CD4-positive, alpha-beta T cell treated with Interleukin-6 for 4 hours (primary cell): ENCODE data around the gene ARHGDIB.

Experiments used
- DNase-seq: peaks from one replicate; pipeline ENCODE4 v3.0.0-alpha.2; 2020; ENCODE audit warnings: mixed read lengths

ARHGDIB gene

DNA sequence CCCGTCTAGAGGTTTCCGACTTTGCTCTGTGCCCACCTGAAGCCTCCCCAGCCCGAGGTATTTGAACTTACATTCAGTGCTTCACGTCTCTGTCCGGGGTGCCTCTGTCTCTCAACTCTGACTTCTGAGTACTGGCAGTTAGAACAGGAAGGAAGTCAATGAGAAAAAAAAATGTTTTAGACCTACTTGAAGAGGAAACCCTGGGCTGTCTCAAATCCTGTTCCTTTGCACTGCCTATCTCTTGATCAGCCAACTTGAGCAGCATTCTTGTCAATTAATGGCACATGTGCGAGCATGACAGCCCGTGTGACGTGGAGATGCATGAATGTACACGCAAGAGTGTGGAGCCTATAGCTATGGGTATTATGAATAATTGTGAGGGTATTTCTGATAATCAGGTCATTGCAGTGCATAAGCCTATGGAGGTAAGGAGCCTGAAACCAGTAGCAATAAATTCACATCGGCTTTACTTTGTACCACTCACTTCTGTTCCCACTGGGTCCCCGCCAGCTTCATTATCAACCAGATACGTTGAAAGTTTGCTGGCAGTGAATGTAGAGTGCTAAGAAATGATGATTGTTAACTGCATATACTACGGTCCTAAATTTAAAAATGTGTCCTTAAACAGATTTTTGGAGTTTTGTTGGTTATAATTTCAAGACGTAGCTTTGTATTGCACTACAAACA, at the start of gene ARHGDIB:
Gene ARHGDIB (minus strand): TSS at position 136 of the 687 bp plus-strand sequence. CDS start 10,889 bp downstream, outside the sequence.
- DNase-seq, result peak; percentile 83

DNA sequence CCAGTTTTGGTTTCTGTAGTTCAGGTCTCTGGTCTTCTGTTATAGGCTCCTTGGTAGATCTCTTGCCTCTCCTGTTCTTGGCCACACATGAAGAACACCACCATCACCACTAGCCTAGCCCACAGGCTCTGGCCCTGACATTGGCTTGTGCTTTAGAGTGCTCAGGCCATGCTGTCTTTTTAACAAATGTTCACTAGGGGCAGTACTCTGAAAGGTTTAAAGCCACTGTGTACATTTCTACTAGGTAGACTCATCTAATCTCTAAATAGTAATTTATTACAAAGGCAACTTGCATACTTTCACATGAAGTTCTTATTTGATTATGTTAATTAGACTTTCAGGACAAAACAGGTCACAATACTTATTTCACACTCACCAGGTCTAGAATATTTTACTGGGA, 49.8 kb upstream of the ARHGDIB start:
- no peak for DNase-seq

DNA sequence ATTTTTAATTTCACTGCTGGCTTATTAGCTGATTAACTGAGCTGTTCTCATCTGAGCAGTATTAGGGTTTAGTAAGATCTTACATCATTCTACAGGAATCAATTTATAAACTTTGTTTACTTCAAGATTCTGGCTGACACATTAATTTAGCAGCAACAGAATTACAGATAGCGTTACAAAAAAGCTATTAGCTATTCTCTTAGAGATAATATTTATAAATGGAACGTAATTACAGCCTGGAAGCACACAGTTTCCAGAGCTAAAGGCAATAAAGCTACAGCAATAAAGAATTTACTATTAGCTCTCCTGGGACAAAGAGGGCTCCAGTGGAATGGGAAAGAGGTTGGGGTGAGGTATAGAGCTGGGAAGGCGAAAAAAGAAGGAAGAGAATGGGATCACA, 46.1 kb upstream of the ARHGDIB start:
- no peak for DNase-seq

DNA sequence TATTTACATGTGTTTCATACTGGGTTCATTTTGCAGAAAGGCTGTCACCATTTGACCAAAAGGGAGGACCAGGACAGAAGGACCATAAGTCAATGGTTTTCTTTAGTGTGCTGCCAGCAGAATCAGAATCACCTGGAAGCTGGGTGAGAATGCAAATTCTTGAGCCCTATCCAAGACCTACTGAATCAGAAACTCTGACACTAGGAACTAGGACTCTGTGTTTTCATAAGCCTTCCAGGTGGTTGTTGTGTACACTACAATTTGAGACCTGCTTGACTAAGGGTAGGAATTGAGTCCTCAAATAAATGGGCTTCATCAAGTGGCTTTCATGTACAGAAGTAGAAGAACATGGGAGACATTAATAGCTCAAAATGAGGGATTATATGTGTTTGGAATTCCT, 43.7 kb upstream of the ARHGDIB start:
- DNase-seq, result no peak

DNA sequence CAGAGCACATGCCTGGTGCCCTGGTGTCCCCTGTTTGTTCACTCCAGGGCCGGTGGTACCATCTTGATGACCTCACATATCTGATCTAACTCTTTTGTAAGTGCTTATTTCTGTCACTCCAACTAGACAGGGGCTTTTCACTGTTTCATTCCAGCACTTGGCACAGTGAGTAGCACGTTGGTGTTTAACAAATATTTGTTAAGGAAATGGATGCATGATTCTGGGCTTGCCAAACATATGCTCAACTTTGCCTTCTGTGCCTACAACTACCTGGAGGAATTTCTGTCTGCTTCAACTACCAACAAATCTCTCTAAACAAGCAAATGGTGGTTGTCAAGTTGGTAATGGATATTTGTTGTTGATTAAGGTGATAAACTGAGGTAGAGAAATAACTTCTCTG, 43.0 kb upstream of the ARHGDIB start:
- DNase-seq, result no peak

DNA sequence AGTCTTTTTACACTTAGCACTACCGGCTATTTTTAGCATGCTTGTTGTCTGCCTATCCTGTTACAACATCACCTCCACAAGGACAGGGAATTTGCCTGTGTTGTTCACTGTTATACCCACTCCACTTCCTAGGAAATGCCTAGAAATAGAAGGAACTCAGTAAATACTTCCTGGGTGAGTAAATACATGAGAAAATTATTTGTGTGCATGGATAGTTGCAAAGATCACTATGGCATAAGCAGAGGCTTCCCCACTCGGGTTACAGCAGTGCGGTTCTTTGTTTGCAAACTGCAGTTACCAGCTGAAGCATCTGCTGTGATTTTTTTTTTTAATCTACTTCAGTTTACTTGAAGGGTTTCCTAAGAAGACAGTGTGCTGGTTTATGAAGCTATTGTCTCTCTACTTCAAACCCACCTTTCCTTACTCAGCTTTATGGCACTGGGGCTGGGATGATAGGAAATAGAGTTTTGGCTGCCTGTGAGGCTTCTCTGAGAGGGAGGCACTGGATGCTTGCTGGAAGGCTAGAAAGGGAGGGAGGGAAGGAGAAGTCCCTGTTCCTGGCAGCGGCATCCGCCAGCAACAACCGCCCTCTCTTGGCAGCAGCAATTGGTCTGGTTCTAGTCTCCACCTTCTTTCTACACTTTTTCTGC, 40.5 kb upstream of the ARHGDIB start:
- DNase-seq, result no peak

DNA sequence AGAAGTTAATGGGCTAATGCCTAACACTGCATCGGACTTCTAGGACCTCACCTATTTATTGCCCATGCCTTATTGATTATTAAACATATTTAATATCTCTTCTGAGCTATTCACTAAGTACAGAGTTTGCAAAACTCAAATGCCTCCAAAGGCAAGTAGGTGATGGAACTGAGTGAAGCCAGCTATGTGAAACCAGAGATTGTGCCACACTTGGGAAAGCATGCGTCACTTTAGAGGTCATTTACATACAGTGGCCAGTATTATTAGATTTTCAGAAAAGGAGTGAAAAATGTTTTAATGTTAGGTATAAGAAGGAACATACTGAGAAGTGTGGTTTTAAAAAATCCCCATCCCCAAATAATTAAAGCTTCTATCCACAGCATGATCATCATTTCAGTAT, 39.2 kb upstream of the ARHGDIB start:
- DNase-seq, result no peak

DNA sequence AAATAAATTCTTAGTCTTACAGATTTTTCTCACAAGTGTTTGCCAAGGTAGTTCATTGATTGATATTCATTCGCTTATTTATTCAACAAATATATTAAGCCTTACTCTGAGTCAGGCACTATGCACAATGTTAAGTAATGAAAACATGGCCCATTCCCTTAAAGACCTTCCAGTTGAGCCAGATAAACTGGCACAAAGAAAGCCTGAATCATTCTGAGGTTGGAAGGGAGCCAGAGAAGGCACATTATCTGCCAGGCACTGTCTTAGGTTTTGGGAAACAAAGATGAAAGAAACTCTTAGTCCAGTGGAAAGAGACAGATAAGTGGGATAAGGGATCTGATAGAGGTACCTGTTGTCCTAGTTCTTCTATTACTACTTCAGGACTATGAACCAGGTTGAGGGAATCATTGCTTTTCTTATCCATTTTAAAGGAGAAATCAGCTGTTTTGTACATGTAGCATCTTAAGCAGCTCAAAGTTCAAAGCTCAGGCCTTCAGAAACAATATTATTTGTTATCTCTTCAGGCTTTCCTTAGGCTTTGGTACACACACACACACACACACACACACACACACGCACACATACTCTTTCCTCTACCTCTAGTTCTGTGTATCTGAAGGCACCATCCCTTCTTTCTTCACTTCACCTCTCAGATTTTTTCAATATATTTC, 38.4 kb upstream of the ARHGDIB start:
- DNase-seq, result no peak

DNA sequence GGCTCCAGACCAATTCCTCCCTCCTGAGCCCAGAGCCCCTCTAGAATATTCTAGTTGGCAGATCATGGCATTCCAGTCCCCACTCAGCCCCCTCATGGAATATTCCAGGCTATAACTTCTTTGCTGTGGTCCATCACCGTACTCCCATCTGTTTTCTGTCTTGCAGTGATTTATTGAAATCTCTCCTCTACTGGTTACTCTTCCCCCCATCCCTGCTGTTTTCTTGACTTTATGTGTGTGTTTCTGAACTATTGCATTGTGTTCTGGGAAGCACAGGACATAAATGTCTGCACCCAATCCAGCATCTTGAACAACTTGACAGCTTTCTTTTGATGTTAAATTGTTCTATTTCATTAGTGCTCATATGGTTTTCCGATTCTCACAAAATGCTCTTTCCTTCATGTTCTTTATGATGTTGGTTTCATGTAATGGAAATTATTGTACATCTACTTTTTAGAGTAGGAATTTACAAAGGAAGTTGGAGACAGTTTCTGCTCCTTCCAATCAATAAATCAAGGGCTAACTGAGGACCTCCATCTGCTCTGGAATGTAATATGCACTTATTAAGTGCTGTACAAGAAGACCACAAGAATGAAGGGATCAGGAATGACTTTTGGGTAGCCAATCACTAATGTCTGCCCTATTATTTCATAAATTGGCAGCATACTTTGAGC, 37.8 kb upstream of the ARHGDIB start:
- no peak for DNase-seq

DNA sequence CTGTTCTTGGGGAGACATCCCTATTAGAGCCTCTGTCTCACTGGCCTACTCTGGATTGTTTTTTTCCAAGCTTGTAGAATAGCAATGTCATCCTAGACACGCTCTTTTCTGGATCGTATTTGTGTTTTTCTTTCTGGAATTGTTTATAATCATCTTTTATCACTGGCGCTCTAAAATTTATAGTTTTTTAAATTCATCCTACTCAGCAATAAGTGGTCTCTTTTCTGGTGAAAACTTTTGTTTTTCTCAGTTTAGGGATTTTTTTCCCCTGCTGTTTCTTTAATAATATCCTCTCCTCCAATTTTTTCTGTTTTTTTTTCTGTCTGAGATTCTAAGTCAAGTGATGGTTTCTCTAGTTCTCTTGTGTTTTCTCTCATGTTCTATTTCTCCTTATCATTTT, 36.6 kb upstream of the ARHGDIB start:
- DNase-seq, result no peak

DNA sequence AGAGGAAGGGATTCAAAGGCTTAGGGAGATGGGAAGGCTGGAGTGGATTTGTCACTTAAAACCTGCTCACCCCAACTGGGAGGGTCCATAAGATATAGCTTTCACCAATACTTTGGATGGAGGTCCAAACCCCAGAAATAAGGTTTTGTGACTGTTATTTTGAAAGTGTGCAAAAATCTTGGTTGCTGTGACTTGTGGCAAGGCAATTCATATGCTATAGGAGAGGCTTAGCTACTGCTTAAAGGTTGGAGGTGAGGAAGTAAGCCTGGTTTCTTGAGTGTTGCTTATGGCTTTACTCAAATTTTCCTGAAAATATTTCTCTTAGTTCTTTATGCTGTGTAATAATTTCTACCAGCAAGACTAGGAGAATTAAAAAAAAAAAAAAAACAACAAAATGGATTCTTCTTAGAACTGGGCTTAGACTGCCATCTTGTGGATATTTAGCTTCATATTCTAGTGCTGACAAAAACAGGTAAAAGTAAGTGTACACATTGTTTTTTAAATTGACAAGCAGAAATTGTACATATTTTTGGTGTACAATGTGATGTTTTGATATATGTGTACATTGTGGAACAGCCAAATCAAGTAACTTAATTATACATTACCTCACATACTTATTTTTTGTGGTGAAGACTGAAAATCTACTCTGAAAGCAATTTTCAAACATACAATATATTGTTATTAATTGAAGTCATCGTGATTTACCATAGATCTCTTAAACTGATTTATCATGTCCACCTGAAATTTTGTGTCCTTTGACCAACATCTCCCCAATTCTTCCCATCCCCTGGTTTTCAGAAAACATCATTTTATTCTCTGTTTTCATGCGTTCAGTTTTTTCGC, 34.4 kb upstream of the ARHGDIB start:
- DNase-seq, result no peak

DNA sequence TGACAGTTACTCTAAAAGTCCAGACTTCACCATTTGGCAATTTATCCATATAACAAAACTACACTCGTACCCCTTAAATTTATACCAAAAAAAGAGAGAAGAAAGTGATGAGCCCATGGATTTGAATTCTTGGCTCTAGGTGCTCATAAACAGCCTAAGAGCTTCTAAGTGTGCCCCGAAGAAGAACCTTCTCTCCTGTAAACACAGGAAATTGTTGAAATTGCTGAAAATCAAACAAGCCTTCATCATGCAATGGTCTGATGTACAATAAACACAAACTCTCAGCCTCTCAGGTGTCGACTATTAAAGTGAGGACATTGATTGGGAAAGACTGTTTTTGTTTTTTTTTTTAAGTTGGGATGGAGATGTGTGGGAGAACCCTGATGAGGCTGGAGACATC, 33.2 kb upstream of the ARHGDIB start:
- no peak for DNase-seq

DNA sequence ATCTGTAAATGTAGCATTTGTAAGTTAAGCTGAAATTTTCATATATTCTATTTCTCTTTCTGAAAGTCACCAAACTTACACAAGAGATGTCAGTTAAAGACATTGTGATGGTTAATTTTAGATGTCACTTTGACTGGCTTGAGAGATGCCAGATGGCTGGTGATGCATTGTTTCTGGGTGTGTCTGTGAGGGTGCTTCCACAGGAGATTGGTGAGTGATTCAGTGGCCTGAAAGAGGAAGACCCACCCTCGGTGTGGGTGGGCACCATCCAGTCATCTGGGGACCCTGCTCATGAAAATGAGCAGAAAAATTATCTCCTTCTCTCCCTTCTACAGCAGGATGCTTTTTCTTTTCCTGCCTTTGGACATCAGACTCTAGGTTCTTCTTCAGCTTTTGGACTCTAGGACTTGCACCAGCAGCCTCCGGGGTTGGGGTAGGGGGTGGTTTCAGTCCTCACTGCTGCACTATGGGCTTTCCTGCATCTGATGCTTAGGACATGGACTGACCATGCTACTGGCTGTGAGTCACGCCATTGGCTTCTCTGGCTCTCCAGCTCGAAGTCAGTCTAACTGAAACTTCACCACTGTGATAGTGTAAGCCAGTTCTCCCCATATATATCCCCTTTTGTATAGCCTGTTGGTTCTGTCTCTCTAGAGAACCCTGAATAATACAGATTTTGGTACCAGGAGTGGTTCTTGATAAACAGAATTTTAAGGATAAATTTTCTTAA, 32.3 kb upstream of the ARHGDIB start:
- DNase-seq, result peak; percentile 10

DNA sequence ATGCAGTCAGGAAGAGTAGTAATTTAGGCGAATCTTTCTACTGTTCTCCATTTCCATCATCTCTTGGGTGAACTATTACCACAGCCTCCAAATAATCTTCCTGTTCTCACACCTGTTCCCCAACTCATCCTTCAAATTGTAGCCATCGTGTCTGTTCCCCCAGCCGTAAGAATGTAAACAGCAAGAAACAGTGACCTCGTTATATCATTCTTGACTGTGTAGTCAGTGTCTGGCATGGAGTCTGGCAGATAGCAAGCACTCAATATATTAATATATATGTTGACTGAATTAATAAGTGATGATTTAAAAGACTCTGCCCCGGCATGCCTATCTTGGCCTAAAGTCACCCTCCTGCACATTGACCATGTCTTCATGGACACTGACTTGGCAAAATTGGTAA, 31.7 kb upstream of the ARHGDIB start:
- DNase-seq, result no peak

DNA sequence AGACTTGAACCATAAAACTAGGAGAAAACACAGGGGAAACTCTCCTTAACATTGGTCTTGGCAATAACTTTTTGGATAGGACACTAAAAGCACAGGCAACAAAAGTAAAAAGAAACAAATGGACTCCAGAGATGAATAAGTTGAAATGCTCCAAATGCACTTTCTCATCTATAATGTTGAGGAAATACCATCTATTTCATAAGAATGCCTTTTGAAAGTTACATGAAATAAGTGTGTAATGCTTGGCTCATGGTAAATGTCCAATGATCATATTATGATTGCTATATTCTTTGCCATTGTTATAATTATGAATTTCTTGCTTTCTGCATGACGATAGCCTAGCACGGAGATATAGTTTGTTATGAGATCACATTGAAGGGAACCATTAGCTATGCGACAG, 31.3 kb upstream of the ARHGDIB start:
- DNase-seq, result no peak

DNA sequence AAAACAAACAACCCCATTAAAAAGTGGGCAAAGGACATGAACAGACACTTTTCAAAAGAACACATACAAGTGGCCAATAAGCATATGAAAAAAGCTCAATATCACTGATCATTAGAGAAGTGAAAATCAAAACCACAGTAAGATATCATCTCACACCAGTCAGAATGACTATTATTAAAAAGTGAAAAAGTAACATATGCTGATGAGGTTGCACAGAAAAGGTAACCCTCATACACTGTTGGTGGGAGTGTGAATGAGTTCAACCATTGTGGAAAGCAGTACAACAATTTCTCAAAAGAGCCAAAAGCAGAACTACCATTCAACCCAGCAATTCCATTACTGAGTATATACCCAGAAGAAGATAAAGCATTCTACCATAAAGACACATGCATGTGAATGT, 29.7 kb upstream of the ARHGDIB start:
- no peak for DNase-seq

DNA sequence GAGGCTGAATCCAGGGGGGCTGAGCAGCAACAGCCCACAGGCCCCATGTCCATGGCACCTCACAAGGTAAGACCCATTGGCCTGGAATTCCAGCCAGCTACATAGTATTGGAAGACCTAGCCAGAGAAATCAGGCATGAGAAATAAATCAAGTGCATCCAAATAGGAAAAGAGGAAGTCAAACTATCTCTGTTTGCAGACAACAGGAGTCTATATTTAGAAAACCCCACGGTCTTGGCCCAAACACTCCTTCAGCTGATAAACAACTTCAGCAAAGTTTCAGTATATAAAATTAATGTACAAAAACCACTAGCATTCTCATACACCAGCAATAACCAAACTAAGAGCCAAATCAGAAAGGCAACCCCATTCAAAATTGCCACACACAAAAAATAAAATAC, 28.4 kb upstream of the ARHGDIB start:
- DNase-seq, result no peak

DNA sequence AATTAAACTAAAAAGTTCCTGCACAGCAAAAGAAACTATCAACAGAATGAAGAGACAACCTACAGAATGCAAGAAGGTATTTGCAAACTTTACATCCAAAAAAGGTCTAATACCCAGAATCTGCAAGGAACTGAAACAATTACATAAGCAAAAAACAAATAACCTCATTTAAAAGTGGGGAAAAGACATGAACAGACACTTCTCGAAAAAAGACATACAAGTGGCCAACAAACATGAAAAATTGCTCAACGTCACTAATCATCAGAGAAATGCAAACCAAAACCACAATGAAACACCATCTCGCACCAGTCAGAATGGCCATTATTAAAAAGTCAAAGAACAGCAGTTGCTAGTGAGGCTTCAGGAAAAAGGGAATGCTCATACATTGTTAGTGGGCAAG, 26.6 kb upstream of the ARHGDIB start:
- no peak for DNase-seq

DNA sequence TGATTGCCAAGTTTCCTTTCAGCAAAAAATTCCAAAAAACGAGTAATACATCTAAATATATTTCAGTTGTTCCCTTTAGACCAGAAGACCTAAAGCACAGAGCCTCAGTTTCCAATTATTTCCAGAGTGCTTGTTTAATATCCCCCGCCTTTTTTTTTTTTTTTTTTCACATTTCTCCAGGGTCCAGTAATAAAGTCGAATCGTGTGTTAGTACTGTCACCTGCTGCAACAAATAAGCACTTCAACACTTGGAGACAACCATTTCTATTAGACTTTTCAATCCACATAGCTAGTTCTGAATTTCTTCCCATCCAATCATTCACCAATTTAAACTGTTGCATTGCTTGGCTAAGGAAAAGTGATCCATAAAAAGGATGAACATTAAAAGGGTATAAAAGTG, 25.0 kb upstream of the ARHGDIB start:
- no peak for DNase-seq

DNA sequence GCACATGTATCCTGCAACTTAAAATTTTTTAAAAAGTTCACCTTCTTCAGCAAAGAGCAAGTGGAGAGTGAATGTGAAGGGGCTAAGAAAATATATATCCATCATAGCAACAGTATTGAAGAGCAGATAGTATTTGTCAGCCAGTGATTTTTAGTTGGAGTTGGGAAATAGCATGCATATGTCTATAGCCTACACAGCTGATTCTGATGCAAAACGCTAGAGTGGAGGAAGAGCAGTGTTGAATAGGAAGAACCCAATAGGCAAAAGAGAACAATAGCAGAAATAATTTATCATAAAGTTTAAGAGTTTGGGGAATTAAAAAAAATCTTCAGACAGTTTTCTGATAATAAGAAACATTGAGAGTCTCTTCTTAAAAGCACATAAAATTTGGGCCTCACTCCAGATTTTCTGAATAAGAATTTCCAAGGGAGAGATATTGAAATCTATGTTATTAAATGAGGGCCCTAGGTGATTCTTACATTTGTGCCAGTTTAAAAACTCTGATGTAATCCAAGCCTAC, 23.4 kb upstream of the ARHGDIB start:
- no peak for DNase-seq

DNA sequence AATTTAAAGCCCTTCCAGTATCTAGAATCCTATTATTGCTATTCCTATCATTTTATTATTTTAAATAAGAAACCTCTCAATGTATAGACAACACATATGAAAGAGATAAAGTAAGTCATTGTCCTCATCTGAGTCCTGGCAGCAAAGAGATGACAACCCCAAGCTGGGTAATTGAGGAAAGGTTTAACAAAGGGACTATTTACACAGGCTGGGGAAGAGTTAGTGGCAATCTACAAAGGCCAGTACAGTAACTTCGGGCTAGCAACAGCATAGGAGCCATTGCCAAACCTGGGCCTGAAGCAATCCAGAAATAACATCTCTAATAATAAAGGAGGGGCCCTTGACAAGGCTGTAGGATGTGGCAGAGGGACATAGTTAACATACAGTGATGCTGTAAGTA, 22.6 kb upstream of the ARHGDIB start:
- no peak for DNase-seq

DNA sequence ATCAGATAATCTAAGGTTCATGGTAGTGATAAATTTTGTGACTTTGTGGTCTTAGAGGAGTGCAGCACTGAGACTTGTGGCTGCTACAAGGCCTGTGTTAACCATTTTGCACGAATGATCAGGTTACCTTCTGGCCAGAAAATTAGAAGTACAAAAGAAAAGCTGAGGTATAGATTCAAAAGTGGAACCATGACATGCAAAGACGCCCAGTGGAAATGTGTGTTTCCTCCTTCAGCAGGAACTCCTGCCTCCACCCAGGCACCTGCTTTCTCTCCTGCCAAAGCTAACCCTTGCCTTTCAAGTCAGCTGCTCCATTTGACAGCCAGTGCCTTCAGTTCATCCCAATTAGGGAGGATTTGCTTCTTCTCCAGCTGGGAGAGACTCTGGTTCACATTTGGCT, 21.6 kb upstream of the ARHGDIB start:
- DNase-seq, result peak; percentile 34
